Subcutaneous abdominal adipose tissue (tissue), 5 donors: ENCODE measurements around the gene GOLGA6D.
"Not testable (repeated sequence)": the region's sequence is repeated elsewhere in the genome, so short reads cannot be mapped to it uniquely, and the experiment has no call there.

Experiments used
- H3K27ac ChIP-seq: one replicate; pipeline ENCODE4 v1.7.0; 2013; ENCODE audit warnings: low read depth, mild to moderate bottlenecking, inconsistent platforms, low read length, moderate library complexity
- H3K27me3 ChIP-seq, 5 donors: one replicate each; pipeline ENCODE4 v1.7.0; 2013; ENCODE audit warnings: low read length in 5 of 5, inconsistent platforms in 1 of 5; ENCODE audit not compliant: control insufficient read depth in 5 of 5, insufficient read depth in 4 of 5
- H3K36me3 ChIP-seq, 5 donors: one replicate each; pipeline ENCODE4 v1.7.0; 2013; ENCODE audit warnings: low read length in 5 of 5; ENCODE audit not compliant: control insufficient read depth in 5 of 5, insufficient read depth in 5 of 5
- H3K4me1 ChIP-seq, 5 donors: one replicate each; pipeline ENCODE4 v1.7.0; 2013; ENCODE audit warnings: low read length in 5 of 5, mild to moderate bottlenecking in 3 of 5, moderate library complexity in 1 of 5; ENCODE audit not compliant: control insufficient read depth in 5 of 5, insufficient read depth in 5 of 5
- H3K4me3 ChIP-seq, 5 donors: one replicate each; pipeline ENCODE4 v1.7.0; 2013; ENCODE audit warnings: low read length in 5 of 5, low read depth in 1 of 5
- H3K9ac ChIP-seq, 5 donors: one replicate each; pipeline ENCODE4 v1.7.0; 2013; ENCODE audit warnings: low read length in 5 of 5, mild to moderate bottlenecking in 4 of 5, moderate library complexity in 3 of 5
- H3K9me3 ChIP-seq, 5 donors: one replicate each; pipeline ENCODE4 v1.7.0; 2013; ENCODE audit warnings: low read length in 5 of 5; ENCODE audit not compliant: control insufficient read depth in 5 of 5
- donor health status: healthy.
- donor health status: healthy.
- donor health status: healthy.
- donor health status: healthy.
- donor health status: healthy.

Gene GOLGA6D

GRCh38 chr15:75249726-75250125 lies 32.9 kb upstream of the GOLGA6D start:
- no peaks in the 10 kb centered on the region for H3K9me3 ChIP-seq

GRCh38 chr15:75251343-75251742 lies 31.3 kb upstream of the GOLGA6D start:
- H3K27me3 ChIP-seq, H3K36me3 ChIP-seq, H3K4me3 ChIP-seq, H3K27ac ChIP-seq, H3K4me1 ChIP-seq, H3K9ac ChIP-seq, H3K9me3 ChIP-seq: not testable (repeated sequence)

More at GRCh38 chr15:75249726-75250125, 32.9 kb upstream of the GOLGA6D start:
- H3K9ac ChIP-seq: no peak overlapping the region
- no peak overlapping the region for H3K4me3 ChIP-seq
- no peaks in the 10 kb centered on the region for H3K4me1 ChIP-seq
- H3K27ac ChIP-seq: no peak overlapping the region
- no peaks in the 10 kb centered on the region for H3K36me3 ChIP-seq
- peaks cover 3 to 7% (median 7%) of the 10 kb centered on the region in 5 donors for H3K27me3 ChIP-seq

GRCh38 chr15:75252285-75252684 lies 30.4 kb upstream of the GOLGA6D start:
- not testable (repeated sequence) for H3K9me3 ChIP-seq, H3K36me3 ChIP-seq, H3K4me1 ChIP-seq, H3K4me3 ChIP-seq, H3K27me3 ChIP-seq, H3K27ac ChIP-seq, H3K9ac ChIP-seq

GRCh38 chr15:75258034-75258433 lies 24.6 kb upstream of the GOLGA6D start, which contains the start of gene GOLGA6C:
TSS of gene GOLGA6C (plus strand) at chr15:75258334. CDS start at chr15:75258599, 265 bp downstream.
- not testable (repeated sequence) for H3K27me3 ChIP-seq, H3K9ac ChIP-seq, H3K36me3 ChIP-seq, H3K4me3 ChIP-seq, H3K27ac ChIP-seq, H3K9me3 ChIP-seq, H3K4me1 ChIP-seq

- H3K27ac ChIP-seq, H3K4me1 ChIP-seq, H3K9ac ChIP-seq, H3K9me3 ChIP-seq, H3K36me3 ChIP-seq, H3K27me3 ChIP-seq, H3K4me3 ChIP-seq: not testable (repeated sequence)
These were observed 23.9 kb upstream of the GOLGA6D start for GRCh38 chr15:75258620-75259343.

GRCh38 chr15:75259873-75260272 lies 22.8 kb upstream of the GOLGA6D start:
- H3K27me3 ChIP-seq, H3K9me3 ChIP-seq, H3K9ac ChIP-seq, H3K4me3 ChIP-seq, H3K27ac ChIP-seq, H3K36me3 ChIP-seq, H3K4me1 ChIP-seq: not testable (repeated sequence)

- H3K4me3 ChIP-seq, H3K27ac ChIP-seq, H3K4me1 ChIP-seq, H3K9me3 ChIP-seq, H3K27me3 ChIP-seq, H3K36me3 ChIP-seq, H3K9ac ChIP-seq: not testable (repeated sequence)
These were observed 8.8 kb upstream of the GOLGA6D start for GRCh38 chr15:75273751-75274359.

- not testable (repeated sequence) for H3K9ac ChIP-seq, H3K27me3 ChIP-seq, H3K9me3 ChIP-seq, H3K36me3 ChIP-seq, H3K27ac ChIP-seq, H3K4me3 ChIP-seq, H3K4me1 ChIP-seq
These were observed 8.0 kb upstream of the GOLGA6D start for GRCh38 chr15:75274509-75275107.

GRCh38 chr15:75275617-75276016 lies 7.0 kb upstream of the GOLGA6D start:
- H3K4me3 ChIP-seq, H3K36me3 ChIP-seq, H3K9ac ChIP-seq, H3K27me3 ChIP-seq, H3K9me3 ChIP-seq, H3K4me1 ChIP-seq, H3K27ac ChIP-seq: not testable (repeated sequence)

GRCh38 chr15:75278497-75278896 lies 4.1 kb upstream of the GOLGA6D start:
- not testable (repeated sequence) for H3K36me3 ChIP-seq, H3K27me3 ChIP-seq, H3K9me3 ChIP-seq, H3K27ac ChIP-seq, H3K9ac ChIP-seq, H3K4me3 ChIP-seq, H3K4me1 ChIP-seq
